DND-41 (cell line): Measurements from ENCODE around the gene PTPN6.

ENCODE experiments used
- ATAC-seq: fragments of 200-7000 bp; cut with Tn5 transposase; 3 replicates; pipeline ENCODE4 v1.9.1; 2021; ENCODE audit warnings: low read depth; ENCODE audit not compliant: insufficient read depth
- DNase-seq: peaks from one replicate; pipeline ENCODE4 v3.0.0-alpha.2; 2020
- H2AFZ ChIP-seq: 2 replicates; pipeline ENCODE4 v1.6.0; 2012; ENCODE audit warnings: low read depth, low read length
- H3K27ac ChIP-seq: 2 replicates; pipeline ENCODE4 v1.5.1; 2012; ENCODE audit warnings: low read length, inconsistent platforms
- H3K27me3 ChIP-seq: fragments of 200-600 bp; sonication (generic); 2 replicates; pipeline ENCODE4 v1.6.0; 2012; ENCODE audit warnings: low read length, mild to moderate bottlenecking, inconsistent platforms; ENCODE audit not compliant: insufficient read depth, poor library complexity
- H3K36me3 ChIP-seq: 2 replicates; pipeline ENCODE4 v1.5.1; 2012; ENCODE audit warnings: low read length, inconsistent platforms; ENCODE audit not compliant: insufficient read depth
- H3K4me1 ChIP-seq: 2 replicates; pipeline ENCODE4 v1.5.1; 2012; ENCODE audit warnings: mild to moderate bottlenecking, low read length; ENCODE audit not compliant: insufficient read depth
- H3K4me2 ChIP-seq: 2 replicates; pipeline ENCODE4 v1.6.0; 2012; ENCODE audit warnings: mild to moderate bottlenecking, moderate library complexity, low read length, inconsistent platforms; ENCODE audit not compliant: insufficient read depth
- H3K4me3 ChIP-seq, 2 experiments: fragments of 200-600 bp in 1 of 2; shearing (Covaris generic) in 1 of 2; 2 replicates each; pipeline ENCODE4 v1.5.1; 2012 to 2016; ENCODE audit warnings: inconsistent platforms in 2 of 2, low read length in 2 of 2, mild to moderate bottlenecking in 2 of 2, low read depth in 1 of 2, moderate library complexity in 1 of 2
- H3K79me2 ChIP-seq: 2 replicates; pipeline ENCODE4 v1.6.0; 2012; ENCODE audit warnings: low read length, inconsistent platforms; ENCODE audit not compliant: insufficient read depth
- H3K9ac ChIP-seq: 2 replicates; pipeline ENCODE4 v1.6.0; 2012; ENCODE audit warnings: low read depth, mild to moderate bottlenecking, inconsistent platforms, low read length, moderate library complexity
- H3K9me3 ChIP-seq: 2 replicates; pipeline ENCODE4 v1.5.1; 2012; ENCODE audit warnings: low read length, moderate library complexity, mild to moderate bottlenecking, inconsistent platforms; ENCODE audit not compliant: insufficient read depth, severe bottlenecking
- H4K20me1 ChIP-seq: 2 replicates; pipeline ENCODE4 v1.6.0; 2012; ENCODE audit warnings: low read length; ENCODE audit not compliant: insufficient read depth
- CTCF ChIP-seq: IDR thresholded peaks from 2 replicates; pipeline ENCODE4 v1.5.1; 2012; ENCODE audit warnings: borderline replicate concordance, low read length, moderate library complexity, mild to moderate bottlenecking; ENCODE audit not compliant: poor library complexity, severe bottlenecking; ENCODE audit errors: extremely low read depth
- EZH2 ChIP-seq: IDR thresholded peaks from 3 replicates; pipeline ENCODE4 v1.6.1; 2012; ENCODE audit warnings: borderline replicate concordance, low read depth, mild to moderate bottlenecking, moderate library complexity, low read length, inconsistent platforms; ENCODE audit not compliant: severe bottlenecking

Gene PTPN6

GRCh38 chr12:6955108-6956020 is 4.2 kb downstream of the PTPN6 start:
- DNase-seq, result no peak
- Histone ChIP-seq H3K9me3 (no peaks in the 10 kb centered on the region), H3K27me3 (no peaks in the 10 kb centered on the region), H2AFZ (no peak overlapping the region), H3K4me2 (no peak overlapping the region), H3K27ac (no peak overlapping the region), H3K4me1 (peaks cover 57% of the 10 kb centered on the region), H3K36me3 (no peaks in the 10 kb centered on the region), H4K20me1 (no peaks in the 10 kb centered on the region), H3K4me3 (no peak overlapping the region), H3K9ac (no peak overlapping the region), H3K79me2 (no peaks in the 10 kb centered on the region)
- no peak for ATAC-seq
- TF ChIP-seq EZH2, result no peak
- no peak for TF ChIP-seq CTCF

- no peak for ATAC-seq
- Histone ChIP-seq H3K79me2 (no peaks in the 10 kb centered on the region), H3K27me3 (no peaks in the 10 kb centered on the region), H4K20me1 (no peaks in the 10 kb centered on the region), H3K9me3 (no peaks in the 10 kb centered on the region), H2AFZ (no peak overlapping the region), H3K4me1 (peaks cover 51% of the 10 kb centered on the region), H3K9ac (no peak overlapping the region), H3K4me2 (no peak overlapping the region), H3K4me3 (no peak overlapping the region), H3K27ac (no peak overlapping the region), H3K36me3 (no peaks in the 10 kb centered on the region)
- DNase-seq, result no peak
- no peak for TF ChIP-seq CTCF
- TF ChIP-seq EZH2, result no peak
Measured at GRCh38 chr12:6956021-6956727, 5.0 kb downstream of the PTPN6 start.

GRCh38 chr12:6957151-6957701 is 6.1 kb downstream of the PTPN6 start:
- Histone ChIP-seq H4K20me1 (no peaks in the 10 kb centered on the region), H3K27me3 (no peaks in the 10 kb centered on the region), H3K36me3 (no peaks in the 10 kb centered on the region), H3K79me2 (no peaks in the 10 kb centered on the region), H2AFZ (no peak overlapping the region), H3K9ac (no peak overlapping the region), H3K27ac (no peak overlapping the region), H3K4me2 (no peak overlapping the region), H3K9me3 (no peaks in the 10 kb centered on the region), H3K4me3 (no peak overlapping the region), H3K4me1 (peaks cover 41% of the 10 kb centered on the region)
- ATAC-seq (no peak), DNase-seq (no peak)
- no peak for TF ChIP-seq CTCF
- no peak for TF ChIP-seq EZH2
